Left lobe of liver (tissue), 2 donors: ENCODE results near the gene UGT8. TPM values are rescaled to one million over a fixed set of nuclear protein-coding genes. Genes with fewer than 3 reads are reported as not detected.
"Not testable (repeated sequence)": the region's sequence is repeated elsewhere in the genome, so short reads cannot be mapped to it uniquely, and the experiment has no call there.

Experiments
- ATAC-seq: fragments of 200-7000 bp; cut with Tn5 transposase; one replicate; pipeline ENCODE4 v1.9.1; 2020; ENCODE audit warnings: mild to moderate bottlenecking, moderate library complexity
- DNase-seq: peaks from one replicate; pipeline ENCODE4 v3.0.0-alpha.2; 2020; ENCODE audit warnings: low spot score
- total RNA-seq: library from RNA; stranded (reverse); gene quantifications from one replicate; pipeline ENCODE4 v1.2.1, GENCODE V29; 2021
- donor health status: DM: no; HTN: no; CAD: no; lungs with moderate emphysema.
- donor health status: DM: no; HTN: yes; CAD: no.

Gene UGT8, protein sequence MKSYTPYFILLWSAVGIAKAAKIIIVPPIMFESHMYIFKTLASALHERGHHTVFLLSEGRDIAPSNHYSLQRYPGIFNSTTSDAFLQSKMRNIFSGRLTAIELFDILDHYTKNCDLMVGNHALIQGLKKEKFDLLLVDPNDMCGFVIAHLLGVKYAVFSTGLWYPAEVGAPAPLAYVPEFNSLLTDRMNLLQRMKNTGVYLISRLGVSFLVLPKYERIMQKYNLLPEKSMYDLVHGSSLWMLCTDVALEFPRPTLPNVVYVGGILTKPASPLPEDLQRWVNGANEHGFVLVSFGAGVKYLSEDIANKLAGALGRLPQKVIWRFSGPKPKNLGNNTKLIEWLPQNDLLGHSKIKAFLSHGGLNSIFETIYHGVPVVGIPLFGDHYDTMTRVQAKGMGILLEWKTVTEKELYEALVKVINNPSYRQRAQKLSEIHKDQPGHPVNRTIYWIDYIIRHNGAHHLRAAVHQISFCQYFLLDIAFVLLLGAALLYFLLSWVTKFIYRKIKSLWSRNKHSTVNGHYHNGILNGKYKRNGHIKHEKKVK
- 0.15 TPM for total RNA-seq

DNA sequence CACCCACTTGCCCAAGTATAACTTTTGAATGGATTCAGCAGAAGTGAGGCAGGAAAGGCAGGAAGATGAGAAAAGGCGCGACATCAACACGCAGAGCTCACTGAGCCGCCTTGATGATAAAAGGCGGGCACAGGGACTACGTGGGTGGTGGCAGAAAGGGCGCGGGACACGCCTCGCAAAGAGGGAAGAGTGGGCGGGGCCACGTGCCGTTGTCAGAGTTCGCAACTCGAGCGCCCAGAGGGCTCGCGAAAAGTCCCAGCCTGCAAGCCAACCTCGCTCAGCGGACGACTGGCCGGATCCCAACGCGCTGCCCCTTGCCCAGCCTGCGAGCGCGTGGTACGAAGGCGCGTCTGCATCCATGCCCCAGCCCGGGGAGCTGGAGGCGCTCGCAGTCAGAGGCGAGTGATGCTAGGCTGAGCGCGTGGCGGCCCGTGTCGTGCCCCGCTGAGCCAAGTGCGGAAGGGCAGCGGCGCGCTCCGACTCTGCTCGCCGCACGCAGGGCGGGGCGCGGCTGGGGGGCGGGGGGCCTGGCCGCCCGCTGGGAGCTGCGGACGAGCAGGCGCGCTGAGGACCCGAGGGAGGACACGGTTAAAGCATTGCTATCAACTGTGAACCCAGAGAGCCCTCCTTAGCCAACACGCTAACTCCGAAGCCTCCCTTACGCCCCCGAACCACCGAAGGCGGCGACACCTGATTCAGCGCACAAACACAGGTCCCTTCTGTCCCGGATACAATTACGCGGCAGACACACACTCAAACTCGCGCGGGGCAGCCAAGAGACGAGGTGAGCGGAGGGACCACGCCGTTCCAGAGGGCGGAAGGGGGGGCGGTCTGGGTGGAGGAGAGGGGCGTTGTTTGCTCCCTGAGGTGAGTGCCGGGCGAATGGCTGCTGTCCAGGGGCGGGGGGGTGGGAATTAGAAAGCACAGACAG lies at the start of gene UGT8:
TSS of gene UGT8 (plus strand) at position 617 of the 931 bp plus-strand sequence. CDS start 24,074 bp downstream, outside the sequence.
- ATAC-seq: peak; percentile 56
- DNase-seq: no peak

- no peak for ATAC-seq
Observed at GRCh38 chr4:114549638-114550037, 49.0 kb upstream of the UGT8 start.

GRCh38 chr4:114558446-114559020 lies 40.1 kb upstream of the UGT8 start:
- ATAC-seq (no peak), DNase-seq (no peak)

More at GRCh38 chr4:114549638-114550037, 49.0 kb upstream of the UGT8 start:
- no peak for DNase-seq

- no peak for DNase-seq
- ATAC-seq: no peak
Observed at GRCh38 chr4:114561590-114561989, 37.0 kb upstream of the UGT8 start.

- ATAC-seq (no peak), DNase-seq (no peak)
Observed at GRCh38 chr4:114562176-114562904, 36.3 kb upstream of the UGT8 start.

DNA sequence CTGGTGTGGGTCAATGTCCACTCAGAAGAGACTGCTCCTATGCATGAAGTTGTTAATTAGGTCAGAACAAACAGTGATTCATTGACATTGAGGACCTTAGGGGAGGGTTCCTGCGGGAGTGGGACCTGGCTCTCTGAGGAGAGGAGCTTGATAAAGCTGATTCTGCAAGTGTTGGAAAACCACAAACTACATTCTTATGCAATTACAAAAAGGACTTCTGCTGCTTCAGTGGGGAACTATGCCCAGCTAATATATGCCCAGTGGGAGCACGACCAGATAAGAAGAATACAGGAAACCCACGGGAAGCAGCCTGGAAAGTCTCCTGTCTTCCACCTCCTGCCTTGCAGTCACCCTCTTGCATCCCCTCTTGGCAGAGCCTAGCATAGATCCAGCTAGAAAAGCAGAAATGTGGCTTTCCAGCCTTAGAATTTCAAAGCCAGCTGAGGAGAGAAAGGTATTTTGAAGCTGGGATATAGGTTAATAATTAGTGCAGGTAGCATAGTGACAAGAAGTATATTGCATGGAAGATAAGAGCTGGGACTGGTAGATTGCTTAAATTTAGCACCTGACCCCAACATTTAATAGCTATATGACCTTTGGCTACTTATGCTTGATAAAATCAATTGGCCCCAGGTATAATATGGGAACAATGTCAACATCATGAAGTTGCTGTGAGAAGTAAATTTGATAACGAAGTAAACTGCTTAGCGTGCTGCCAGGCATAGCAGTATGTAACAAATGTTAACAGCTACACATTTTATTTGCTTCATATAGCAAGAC lies 34.9 kb upstream of the UGT8 start:
- ATAC-seq (no peak), DNase-seq (no peak)

- no peak for DNase-seq
- no peak for ATAC-seq
Observed at GRCh38 chr4:114577386-114577785, 21.2 kb upstream of the UGT8 start.

GRCh38 chr4:114582621-114583020 lies 16.0 kb upstream of the UGT8 start:
- no peak for DNase-seq
- no peak for ATAC-seq

DNA sequence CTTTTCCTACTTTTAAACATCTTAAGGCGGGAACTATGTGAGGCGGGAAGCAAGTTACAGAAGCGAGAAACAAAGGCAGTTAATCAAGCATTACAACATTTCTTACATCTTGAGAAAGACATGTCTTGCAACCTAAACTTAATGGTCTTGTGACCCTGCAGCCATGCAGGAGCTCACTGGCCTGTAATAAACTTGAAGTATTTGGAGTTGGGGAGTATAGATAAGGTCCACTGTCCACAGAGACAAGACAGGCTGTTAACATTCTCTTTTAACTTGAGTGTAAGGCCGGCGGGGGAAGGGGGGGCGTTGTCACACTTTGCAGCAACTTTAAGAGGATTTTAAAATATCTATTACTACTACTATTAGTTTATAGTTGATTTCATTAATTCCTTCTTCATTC lies 10.3 kb upstream of the UGT8 start:
- no peak for DNase-seq

DNA sequence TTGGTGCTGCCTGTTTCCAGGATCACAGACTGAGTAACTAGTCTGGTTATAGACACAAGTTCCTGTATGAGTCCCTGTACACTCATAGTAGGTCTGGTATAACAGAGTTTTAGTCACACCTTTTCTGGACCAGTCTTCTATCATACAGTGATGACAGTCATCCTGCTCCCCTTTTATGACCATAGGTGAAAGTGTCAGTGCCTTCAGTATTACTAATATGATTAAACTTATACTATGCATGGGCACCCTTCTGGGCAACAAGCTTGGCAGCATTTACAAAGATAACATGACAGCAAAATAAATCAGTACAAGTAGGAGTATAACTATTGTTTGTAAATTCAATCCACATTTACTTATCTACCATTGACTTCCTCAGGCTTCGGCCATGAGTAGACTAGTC lies 8.2 kb upstream of the UGT8 start:
- ATAC-seq, DNase-seq: not testable (repeated sequence)

More for the DNA sequence above, 10.3 kb upstream of the UGT8 start:
- no peak for ATAC-seq

- ATAC-seq: no peak
Observed at GRCh38 chr4:114593526-114593925, 5.1 kb upstream of the UGT8 start.

DNA sequence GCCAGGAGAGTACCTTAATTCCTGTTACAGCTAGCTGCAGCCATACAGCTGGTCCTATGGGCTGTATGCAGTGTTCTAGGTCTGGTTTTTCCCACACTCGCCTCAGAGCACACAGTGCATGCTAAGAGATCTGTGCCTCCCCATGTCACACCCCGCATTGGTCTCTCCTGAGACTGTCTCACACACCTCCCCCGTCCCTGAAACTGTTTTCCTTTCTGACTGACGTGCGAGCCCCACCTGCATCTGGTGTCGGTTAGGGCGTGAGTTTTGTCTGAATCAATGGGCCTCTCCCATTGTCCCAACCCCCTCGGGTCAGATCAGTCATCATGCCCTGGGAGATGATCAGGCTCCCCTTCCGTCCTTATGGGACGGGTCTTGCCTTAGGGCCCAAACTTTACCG lies 3.4 kb upstream of the UGT8 start:
- ATAC-seq (no peak), DNase-seq (no peak)

More at GRCh38 chr4:114593526-114593925, 5.1 kb upstream of the UGT8 start:
- no peak for DNase-seq

DNA sequence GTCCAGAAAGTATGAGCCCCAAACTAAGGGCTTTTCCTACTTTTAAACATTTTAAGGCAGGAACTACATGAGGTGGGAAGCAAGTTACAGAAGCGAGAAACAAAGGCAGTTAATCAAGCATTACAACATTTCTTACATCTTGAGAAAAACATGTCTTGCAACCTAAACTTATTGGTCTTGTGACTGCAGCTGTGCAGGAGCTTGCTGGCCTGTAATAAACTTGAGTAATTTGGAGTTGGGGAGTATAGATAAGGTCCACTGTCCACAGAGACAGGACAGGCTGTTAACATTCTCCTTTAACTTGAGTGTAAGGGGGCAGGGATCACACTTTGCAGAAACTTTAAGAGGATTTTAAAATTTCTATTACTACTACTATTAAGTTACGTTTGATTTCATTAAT lies 2.7 kb upstream of the UGT8 start:
- DNase-seq: no peak
- no peak for ATAC-seq

DNA sequence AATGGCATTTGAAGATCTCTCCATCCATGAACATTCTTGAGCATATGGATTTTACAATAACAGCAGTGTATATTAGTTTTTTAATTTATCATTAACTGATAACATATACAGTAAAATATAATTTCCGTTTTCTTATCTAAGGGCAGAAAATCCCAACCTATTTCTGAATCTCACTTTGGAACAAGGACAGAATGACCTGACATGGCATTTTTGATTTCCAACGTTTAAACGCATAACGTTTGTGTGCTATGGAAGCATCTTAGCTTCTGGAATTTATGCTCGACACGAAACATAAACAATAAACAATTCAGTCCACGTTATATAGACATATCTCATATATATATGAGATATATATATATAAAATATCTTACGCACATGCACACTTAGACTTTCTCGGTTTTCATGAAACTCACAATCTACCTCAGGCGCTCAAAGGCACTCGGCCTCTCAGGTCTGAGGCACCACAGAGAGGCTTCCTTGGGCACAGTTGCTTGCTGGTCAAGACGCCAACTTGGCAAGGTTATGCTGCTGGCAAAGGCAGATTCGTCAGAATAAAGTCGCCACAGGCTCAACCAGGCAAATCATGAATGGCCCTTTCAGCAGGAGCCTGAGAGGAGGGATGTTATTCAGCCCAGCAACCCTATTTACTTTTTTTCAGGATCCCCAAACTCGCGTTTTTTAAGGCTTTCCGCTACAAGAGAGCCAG lies 1.0 kb upstream of the UGT8 start:
- ATAC-seq: no peak
- DNase-seq: no peak

GRCh38 chr4:114599231-114599902 lies 760 bp downstream of the UGT8 start:
- ATAC-seq (no peak), DNase-seq (no peak)

- no peak for ATAC-seq
Observed at GRCh38 chr4:114599903-114600552, 1.4 kb downstream of the UGT8 start.

DNA sequence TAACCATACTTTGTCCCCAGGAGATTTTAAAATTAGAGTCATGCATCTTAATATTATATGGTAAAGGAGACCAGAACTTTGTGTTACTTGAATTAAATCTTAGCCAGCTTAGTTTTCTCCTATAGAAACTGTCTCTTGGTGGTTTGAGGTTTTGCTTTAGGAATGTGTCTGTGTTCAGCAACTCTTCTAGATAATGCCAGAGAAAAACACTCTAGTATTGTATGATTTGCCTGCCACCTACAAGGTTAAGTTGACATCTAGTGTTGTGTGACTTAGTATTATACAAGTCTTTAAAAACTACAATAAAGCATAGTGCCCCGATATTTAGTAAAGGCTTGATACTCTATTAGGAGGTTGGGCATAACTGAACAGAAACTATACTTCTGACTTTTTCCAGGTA lies 2.1 kb downstream of the UGT8 start:
- DNase-seq: no peak
- ATAC-seq: no peak

More at GRCh38 chr4:114599903-114600552, 1.4 kb downstream of the UGT8 start:
- DNase-seq: no peak
